HG03139 (cell line): ENCODE measurements around the gene LRATD1.

Experiments
- ATAC-seq: cut with Tn5 transposase; IDR thresholded peaks from one replicate; pipeline ENCODE4 v1.9.1; 2021; ENCODE audit not compliant: unreplicated experiment

The LRATD1 gene

DNA sequence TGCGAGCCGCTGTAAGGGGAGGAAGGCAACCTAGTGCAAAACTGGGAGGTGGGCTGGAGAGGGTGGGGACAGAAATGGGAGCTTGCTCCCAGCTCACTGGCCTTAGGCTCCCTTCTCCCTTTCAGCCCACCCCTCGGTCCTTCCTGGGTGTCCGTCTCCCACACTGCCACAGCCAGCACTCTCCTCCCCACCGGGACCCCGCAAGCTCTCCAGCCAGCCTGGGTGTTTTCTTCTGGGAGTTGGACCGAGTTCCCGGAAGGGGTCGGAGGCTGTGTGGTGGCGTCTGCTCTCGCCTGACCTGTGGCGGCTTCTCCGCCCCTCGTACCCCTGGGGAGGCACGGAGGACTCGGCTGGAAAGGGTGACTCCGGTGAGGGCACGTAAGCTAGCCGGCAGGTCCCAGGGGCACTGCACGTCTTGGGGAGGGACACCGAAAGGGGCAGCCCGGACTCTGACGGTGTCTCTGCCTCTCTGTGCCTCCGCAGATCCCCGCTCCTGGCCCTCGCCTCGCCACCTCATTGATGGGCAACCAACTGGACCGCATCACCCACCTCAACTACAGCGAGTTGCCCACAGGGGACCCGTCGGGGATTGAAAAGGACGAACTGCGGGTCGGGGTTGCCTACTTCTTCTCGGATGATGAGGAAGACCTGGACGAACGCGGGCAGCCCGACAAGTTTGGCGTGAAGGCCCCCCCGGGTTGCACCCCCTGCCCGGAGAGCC lies 1.1 kb downstream of the LRATD1 start:
- ATAC-seq: no peak

- ATAC-seq: no peak
These were observed 1.6 kb downstream of the LRATD1 start for GRCh38 chr2:14634182-14634488.

GRCh38 chr2:14634489-14635390 lies 2.2 kb downstream of the LRATD1 start:
- no peak for ATAC-seq

DNA sequence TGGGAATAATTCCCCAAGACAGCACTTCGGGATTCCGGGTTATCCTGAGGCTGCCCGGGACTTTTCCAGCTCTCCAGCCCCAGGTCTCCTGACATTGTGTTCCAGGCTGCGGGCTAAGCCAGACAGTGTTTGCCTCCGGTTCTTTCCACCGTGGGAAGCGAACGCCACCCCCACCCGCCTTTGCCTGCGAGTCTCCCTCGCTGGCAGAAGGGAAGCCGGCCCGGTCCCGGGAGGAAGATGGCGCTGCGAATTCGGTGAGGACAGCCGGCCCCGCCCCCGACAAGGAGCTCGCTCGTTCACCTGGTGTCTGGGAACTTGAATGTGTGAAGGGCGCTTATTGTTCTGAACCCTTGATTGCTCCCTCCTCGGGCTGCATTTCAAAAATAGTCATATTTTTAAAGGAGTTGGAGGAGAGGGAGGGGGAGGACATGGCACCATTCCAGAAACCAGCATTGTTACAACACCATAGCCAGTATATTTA lies 2.9 kb downstream of the LRATD1 start:
- no peak for ATAC-seq

GRCh38 chr2:14638488-14638887 lies 6.0 kb downstream of the LRATD1 start:
- no peak for ATAC-seq

DNA sequence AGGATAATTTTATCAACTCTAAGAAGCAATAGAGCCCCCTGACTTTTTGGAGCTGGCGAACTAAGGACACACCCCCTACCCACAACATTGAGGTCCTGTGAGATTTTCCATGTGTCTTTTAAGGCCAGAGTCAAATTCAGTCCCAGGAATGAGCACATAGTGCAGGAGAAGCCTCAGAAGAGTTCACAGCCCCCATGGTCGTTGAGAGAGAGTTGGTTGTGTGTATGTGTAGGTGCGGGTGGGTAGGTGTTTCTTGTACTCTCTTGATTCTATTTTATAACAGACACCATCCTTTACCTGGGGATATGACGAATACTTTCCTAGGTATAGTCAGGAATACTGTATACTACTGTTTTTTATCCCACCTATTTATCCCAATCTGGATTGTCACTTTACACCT lies 8.6 kb downstream of the LRATD1 start:
- ATAC-seq: no peak

- no peak for ATAC-seq
These were observed 10.0 kb downstream of the LRATD1 start for GRCh38 chr2:14642499-14642898.

GRCh38 chr2:14647714-14648113 lies 15.2 kb downstream of the LRATD1 start:
- ATAC-seq: no peak

- ATAC-seq: no peak
These were observed 17.5 kb downstream of the LRATD1 start for GRCh38 chr2:14650066-14650465.

DNA sequence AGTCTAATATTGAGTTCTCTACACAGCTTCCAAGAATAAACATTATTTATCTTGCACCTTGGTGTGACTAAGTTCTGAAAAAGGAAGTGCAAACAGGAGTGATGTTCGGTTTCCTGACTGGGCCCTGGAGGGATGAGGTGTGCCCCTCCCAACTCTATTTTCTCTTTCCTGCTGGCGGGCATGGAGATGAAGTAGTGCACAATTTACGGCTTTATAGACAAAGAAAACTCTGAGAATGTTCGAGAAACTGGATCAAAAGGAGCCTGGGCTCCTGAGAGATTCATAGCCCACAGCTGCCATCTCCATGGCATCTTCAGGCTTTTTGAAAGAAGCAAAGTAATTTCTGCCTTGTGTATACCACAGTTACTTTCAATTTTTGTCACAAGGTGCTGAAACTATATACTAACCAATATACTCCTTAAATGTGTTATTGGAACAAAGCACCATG lies 22.3 kb downstream of the LRATD1 start:
- peak; percentile 78 for ATAC-seq

- ATAC-seq: no peak
These were observed 23.6 kb downstream of the LRATD1 start for GRCh38 chr2:14656146-14656545.

DNA sequence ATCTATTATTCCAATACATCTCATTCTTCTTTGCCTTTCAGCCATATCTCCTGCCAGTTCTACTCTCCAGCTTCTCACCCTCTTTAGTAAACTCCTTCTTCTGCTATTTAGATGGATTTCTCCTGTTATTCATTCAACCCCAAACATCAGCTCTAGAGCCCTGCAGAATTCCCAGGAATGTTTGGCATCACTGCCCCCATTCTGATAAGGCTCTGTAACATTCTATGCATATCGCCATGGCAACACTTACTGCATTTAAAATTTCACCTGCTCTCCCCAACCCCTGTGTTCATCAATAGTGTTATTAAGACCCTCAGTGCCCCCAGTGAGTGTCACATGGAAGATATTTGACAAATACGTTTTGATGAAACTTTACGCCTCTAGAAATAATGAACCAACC lies 28.6 kb downstream of the LRATD1 start:
- ATAC-seq: no peak

DNA sequence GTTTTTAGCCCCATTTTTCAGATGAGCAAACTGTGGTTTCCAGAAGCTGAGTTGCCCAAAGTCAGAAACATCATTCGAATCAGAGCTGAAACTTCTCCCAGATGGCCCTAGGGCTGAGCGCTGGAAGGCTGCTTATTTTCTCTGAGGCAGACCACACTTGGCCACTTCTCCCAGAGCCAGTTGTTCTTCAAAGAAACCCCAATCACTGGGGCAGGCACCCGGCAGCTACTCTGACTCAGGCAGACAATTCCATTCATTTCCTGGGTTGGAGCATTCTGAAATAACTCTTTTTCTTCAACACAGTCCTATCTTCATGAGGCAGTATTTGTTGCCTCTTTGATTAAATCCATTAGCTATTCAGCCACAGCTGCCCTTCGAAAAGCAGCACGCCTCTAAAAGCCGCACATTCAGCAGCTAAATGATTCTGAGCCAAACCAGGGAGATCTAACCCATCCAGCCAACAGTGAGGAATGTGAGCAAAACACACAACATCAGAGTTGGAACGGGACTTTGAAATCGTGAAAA lies 40.9 kb downstream of the LRATD1 start:
- no peak for ATAC-seq

DNA sequence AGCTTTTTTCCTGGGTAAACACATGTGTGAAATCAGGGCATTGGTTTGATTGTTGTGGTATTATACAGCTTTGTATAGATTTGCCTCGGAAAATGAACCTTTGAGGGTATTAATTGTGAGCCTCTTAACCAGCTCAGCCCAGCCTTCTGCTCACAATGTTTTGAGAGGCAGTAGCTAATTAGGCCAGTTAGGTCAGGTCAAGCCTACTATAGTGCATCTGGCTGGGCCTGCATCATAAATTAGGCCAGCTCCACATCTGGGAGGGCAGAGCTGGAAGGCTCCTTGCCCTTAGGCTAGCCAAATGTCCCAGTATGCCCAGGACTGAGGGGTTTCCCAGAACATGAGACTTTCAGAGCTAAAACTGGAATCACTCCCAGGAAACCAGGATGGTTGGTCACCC lies 43.0 kb downstream of the LRATD1 start:
- no peak for ATAC-seq

- ATAC-seq: no peak
These were observed 43.9 kb downstream of the LRATD1 start for GRCh38 chr2:14676371-14676770.

DNA sequence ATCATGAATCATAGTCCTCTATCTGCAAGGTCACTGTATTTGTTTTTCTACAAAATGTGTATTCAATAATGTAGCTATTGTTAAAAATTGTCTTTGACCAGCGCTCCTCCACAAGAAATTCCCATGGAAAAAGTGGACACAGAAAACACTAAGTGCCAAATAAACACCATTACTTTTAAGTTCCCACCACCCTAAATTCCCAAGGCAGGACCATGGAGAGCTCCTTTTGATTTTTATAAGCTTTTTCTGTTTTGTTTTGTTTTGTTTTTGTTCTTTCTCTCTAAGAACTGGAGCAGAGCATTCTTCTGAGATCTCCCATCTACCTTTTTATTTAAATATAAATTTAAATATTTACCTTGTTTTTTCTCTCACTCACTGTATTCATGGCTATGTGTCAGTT lies 44.5 kb downstream of the LRATD1 start:
- ATAC-seq: no peak

DNA sequence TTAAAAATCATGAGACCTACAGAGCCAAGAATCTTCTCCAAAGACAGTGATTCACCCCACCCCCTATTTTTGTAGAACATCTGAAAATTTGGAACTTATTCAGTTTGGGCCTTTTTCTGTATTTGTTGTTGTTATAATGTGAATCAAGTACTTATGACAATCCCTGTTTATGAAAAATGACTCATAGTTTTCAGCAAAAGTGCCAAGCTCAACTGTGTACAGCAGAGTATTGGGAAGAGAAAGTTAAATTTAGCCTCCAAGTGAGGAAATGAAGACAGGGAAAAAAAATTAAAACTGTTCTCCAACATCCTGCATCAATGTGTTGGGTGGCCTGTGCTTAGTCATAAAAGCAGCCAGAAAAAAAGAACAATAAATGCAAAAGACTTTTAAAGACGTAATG lies 46.2 kb downstream of the LRATD1 start:
- ATAC-seq: no peak

GRCh38 chr2:14681608-14682007 lies 49.1 kb downstream of the LRATD1 start:
- no peak for ATAC-seq
